ENCODE data around the gene CST5.
"Not testable (repeated sequence)": the region's sequence is repeated elsewhere in the genome, so short reads cannot be mapped to it uniquely, and the experiment has no call there.

The CST5 gene

DNA sequence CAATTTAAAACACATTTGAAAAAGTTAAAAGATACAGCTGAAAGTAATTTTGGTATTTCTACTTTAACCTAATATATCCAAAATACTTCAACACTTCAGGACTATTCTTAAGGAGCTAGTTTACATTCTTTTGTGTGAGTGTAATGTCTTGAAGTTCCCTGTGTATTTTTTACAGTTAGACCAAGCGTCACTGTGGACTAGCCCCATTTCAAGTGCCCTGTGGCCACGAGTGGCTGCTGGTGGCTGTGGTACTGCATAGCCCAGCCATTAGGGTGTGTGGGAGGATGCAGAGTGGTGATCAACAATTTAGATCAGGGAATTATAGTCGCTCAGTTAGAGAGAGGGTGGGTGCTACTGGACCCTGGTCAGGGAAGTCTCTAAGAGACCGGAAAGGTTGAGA is 869 bp upstream of the CST5 start:
- H3K27me3 ChIP-seq (ENCODE audit: control insufficient read depth, insufficient read depth, low read length), result no peaks in the 10 kb centered on the region
- TF ChIP-seq, protein P1, sequence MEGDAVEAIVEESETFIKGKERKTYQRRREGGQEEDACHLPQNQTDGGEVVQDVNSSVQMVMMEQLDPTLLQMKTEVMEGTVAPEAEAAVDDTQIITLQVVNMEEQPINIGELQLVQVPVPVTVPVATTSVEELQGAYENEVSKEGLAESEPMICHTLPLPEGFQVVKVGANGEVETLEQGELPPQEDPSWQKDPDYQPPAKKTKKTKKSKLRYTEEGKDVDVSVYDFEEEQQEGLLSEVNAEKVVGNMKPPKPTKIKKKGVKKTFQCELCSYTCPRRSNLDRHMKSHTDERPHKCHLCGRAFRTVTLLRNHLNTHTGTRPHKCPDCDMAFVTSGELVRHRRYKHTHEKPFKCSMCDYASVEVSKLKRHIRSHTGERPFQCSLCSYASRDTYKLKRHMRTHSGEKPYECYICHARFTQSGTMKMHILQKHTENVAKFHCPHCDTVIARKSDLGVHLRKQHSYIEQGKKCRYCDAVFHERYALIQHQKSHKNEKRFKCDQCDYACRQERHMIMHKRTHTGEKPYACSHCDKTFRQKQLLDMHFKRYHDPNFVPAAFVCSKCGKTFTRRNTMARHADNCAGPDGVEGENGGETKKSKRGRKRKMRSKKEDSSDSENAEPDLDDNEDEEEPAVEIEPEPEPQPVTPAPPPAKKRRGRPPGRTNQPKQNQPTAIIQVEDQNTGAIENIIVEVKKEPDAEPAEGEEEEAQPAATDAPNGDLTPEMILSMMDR (IDR thresholded peaks at IDR 0.05), result no peak
- no peak overlapping the region for H3K27ac ChIP-seq
- no peak overlapping the region for H3K4me3 ChIP-seq (ENCODE audit: low read depth, low read length)
- no peaks in the 10 kb centered on the region for H3K4me1 ChIP-seq
- H3K79me2 ChIP-seq, result no peaks in the 10 kb centered on the region
- no peak overlapping the region for H2AFZ ChIP-seq
- no peaks in the 10 kb centered on the region for H3K36me3 ChIP-seq (ENCODE audit: control insufficient read depth, insufficient read depth, low read length)
- no peak overlapping the region for H3K9ac ChIP-seq
- H3K9me3 ChIP-seq (ENCODE audit: control insufficient read depth, low read length), result no peaks in the 10 kb centered on the region
- no peak overlapping the region for H3K4me2 ChIP-seq (ENCODE audit: low read length)

DNA sequence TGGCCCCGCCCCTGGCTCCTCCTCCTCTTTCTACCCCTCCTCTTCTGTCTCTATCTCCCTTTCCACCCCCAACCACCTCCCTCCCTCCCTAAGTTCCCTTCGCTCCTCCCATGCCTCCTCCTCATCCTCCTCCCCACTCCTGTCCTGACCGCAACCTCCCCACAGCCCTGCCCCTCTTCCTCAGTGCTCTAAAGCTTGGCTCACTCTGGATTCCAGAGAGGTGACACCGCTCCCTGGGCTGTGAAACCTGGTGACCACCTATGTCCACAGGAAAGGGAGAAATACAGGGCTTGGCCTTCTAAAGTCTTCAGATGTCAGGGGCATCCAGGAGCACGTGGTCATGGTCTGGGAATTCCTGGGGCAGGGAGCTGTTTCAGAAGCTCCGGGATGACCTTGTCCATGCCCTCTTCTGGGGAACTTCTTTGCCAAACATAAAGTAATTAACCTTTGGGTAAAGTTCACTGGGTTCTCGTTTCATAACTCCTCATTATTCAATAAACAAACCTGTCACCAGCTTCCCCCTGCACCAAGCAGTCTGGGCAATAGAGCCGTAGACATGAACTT is 345 bp upstream of the CST5 start:
- no peak overlapping the region for H3K27ac ChIP-seq
- H3K9ac ChIP-seq, result no peak overlapping the region
- no peak overlapping the region for H3K4me2 ChIP-seq (ENCODE audit: low read length)
- TF ChIP-seq, protein P1 (IDR thresholded peaks at IDR 0.05), result no peak
- no peaks in the 10 kb centered on the region for H3K27me3 ChIP-seq (ENCODE audit: control insufficient read depth, insufficient read depth, low read length)
- H3K4me3 ChIP-seq (ENCODE audit: low read depth, low read length), result no peak overlapping the region
- no peaks in the 10 kb centered on the region for H3K4me1 ChIP-seq
- no peaks in the 10 kb centered on the region for H3K9me3 ChIP-seq (ENCODE audit: control insufficient read depth, low read length)
- H2AFZ ChIP-seq, result no peak overlapping the region
- no peaks in the 10 kb centered on the region for H3K36me3 ChIP-seq (ENCODE audit: control insufficient read depth, insufficient read depth, low read length)
- no peaks in the 10 kb centered on the region for H3K79me2 ChIP-seq

DNA sequence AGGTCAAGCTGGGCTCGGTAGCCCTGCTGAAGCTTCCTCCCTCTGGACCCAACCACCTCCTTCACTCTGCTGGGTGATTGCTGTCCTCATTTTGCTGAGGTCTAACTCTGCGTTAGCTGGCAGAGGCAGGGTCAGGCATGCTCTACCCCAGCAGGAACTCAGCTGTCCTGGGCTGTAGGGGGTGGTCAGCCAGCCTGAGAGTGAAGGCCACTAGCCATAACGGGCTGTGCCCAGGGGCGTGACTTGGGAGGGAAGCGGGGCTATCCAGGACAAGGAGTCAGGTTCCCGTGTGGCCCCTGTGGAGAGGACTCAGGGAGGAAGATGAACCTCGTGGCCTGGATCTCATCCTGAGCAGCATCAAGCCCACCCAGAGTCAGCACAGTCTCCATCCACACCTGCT is 761 bp downstream of the CST5 start:
- Histone ChIP-seq H3K27ac (no peak overlapping the region), H3K4me1 (no peaks in the 10 kb centered on the region), H3K4me3 (ENCODE audit: low read depth, low read length) (no peak overlapping the region), H3K27me3 (ENCODE audit: control insufficient read depth, insufficient read depth, low read length) (no peaks in the 10 kb centered on the region), H3K9ac (no peak overlapping the region), H3K36me3 (ENCODE audit: control insufficient read depth, insufficient read depth, low read length) (no peaks in the 10 kb centered on the region), H3K9me3 (ENCODE audit: control insufficient read depth, low read length) (no peaks in the 10 kb centered on the region), H3K79me2 (no peaks in the 10 kb centered on the region), H2AFZ (no peak overlapping the region), H3K4me2 (ENCODE audit: low read length) (no peak overlapping the region)
- TF ChIP-seq, protein P1 (IDR thresholded peaks at IDR 0.05), result no peak

DNA sequence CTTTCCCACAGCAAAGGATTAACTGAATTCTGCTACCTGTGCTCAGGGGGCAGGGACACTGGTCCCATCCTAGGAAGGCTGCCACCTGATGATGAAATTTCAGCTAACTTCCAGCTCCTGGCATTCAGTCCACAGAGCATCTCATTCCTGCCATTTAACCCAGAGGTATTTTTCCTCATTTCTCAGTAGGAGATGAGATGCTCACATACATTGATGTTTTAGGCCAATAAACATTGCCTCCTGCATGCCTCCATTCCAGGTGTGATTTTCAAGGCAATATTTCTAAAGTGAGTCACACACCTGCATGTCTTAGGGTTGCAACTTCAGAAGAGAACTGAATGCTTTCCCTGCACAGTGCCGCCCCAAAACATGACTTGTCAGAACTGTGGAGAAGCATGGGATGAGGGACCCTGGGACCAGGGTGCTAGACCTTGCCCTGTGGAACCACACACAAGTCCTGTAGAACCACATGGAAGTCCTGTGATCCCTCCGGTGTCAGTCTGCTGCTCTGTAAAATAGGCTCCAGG is 1.5 kb downstream of the CST5 start:
- H3K9me3 ChIP-seq (ENCODE audit: control insufficient read depth, low read length); H3K36me3 ChIP-seq (ENCODE audit: control insufficient read depth, insufficient read depth, low read length); H2AFZ ChIP-seq; H3K9ac ChIP-seq; H3K4me3 ChIP-seq (ENCODE audit: low read depth, low read length); H3K27ac ChIP-seq; H3K79me2 ChIP-seq; H3K4me2 ChIP-seq (ENCODE audit: low read length); H3K27me3 ChIP-seq (ENCODE audit: control insufficient read depth, insufficient read depth, low read length); H3K4me1 ChIP-seq: not testable (repeated sequence)

DNA sequence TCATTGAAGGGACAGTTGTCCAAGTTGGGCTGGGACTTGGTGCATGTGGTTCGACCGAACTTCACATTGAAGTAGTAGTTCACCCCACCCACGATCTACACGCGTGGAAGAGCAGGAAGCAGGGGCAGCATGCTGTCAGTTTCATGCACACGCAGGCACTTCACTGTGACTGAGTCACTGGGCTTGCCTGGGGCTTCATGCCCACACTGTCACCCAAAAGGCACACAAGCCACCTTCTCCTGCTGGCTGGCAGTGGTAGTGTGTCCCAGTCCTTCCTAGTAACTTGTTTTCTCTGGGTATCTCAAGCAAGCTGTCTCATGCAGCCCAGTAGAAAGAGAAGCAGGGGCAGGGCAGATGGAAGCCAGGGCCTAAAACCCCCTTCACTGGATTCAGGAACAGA is 2.0 kb downstream of the CST5 start:
- H3K4me1 ChIP-seq, result no peaks in the 10 kb centered on the region
- H3K9ac ChIP-seq, result no peak overlapping the region
- no peak overlapping the region for H3K4me3 ChIP-seq (ENCODE audit: low read depth, low read length)
- no peaks in the 10 kb centered on the region for H3K9me3 ChIP-seq (ENCODE audit: control insufficient read depth, low read length)
- H3K27me3 ChIP-seq (ENCODE audit: control insufficient read depth, insufficient read depth, low read length), result no peaks in the 10 kb centered on the region
- TF ChIP-seq, protein P1 (IDR thresholded peaks at IDR 0.05), result no peak
- H3K4me2 ChIP-seq (ENCODE audit: low read length), result no peak overlapping the region
- no peak overlapping the region for H3K27ac ChIP-seq
- no peaks in the 10 kb centered on the region for H3K79me2 ChIP-seq
- H3K36me3 ChIP-seq (ENCODE audit: control insufficient read depth, insufficient read depth, low read length), result no peaks in the 10 kb centered on the region
- no peak overlapping the region for H2AFZ ChIP-seq
